Lower lobe of right lung (tissue), 2 donors: ENCODE data around the gene SCGB1D4. TPM values are rescaled to one million over a fixed set of nuclear protein-coding genes. Genes with fewer than 3 reads are reported as not detected.

Experiments
- ATAC-seq, 2 donors: fragments of 200-7000 bp; cut with Tn5 transposase; one replicate each; pipeline ENCODE4 v1.9.1; 2020 to 2022; ENCODE audit warnings: mild to moderate bottlenecking in 2 of 2, moderate library complexity in 2 of 2
- DNase-seq: peaks from one replicate; pipeline ENCODE4 v3.0.0-alpha.2; 2020
- H3K27ac ChIP-seq: fragments of 200-600 bp; one replicate; pipeline ENCODE4 v1.8.0; 2022
- H3K27me3 ChIP-seq: fragments of 200-600 bp; one replicate; pipeline ENCODE4 v1.8.0; 2022; ENCODE audit warnings: low read depth
- H3K36me3 ChIP-seq: fragments of 200-600 bp; one replicate; pipeline ENCODE4 v1.8.0; 2022; ENCODE audit warnings: mild to moderate bottlenecking
- H3K4me1 ChIP-seq: fragments of 200-600 bp; one replicate; pipeline ENCODE4 v1.8.0; 2022
- H3K4me3 ChIP-seq: fragments of 200-600 bp; one replicate; pipeline ENCODE4 v1.8.0; 2022; ENCODE audit warnings: mild to moderate bottlenecking
- H3K9me3 ChIP-seq: fragments of 200-600 bp; one replicate; pipeline ENCODE4 v1.8.0; 2022
- intact Hi-C: fragments of 100-400 bp; cut with DNase I; formaldehyde crosslinking; loops from one replicate; pipeline ENCODE4 v1.11.0; 2022
- total RNA-seq: library from RNA; stranded (reverse); fragmentation: NEBNext Ultra II Directional; extraction: Animal tissue kit (Norgen Biotek cat#: 25700); gene quantifications from one replicate; pipeline ENCODE4 v1.2.1, GENCODE V29; 2021
- TF ChIP-seq, protein P1 (sequence below): fragments of 200-600 bp; IDR thresholded peaks from one replicate; pipeline ENCODE4 v1.8.0; 2022; ENCODE audit warnings: antibody characterized with exemption, mild to moderate bottlenecking
- donor health status: DM: no; HTN: yes; CAD: no; lungs with severe emphysema.

SCGB1D4 gene
- total RNA-seq, 1 donor from 2014 or later, result not detected

- intact Hi-C loops, result no loop called here
- no peak for DNase-seq
- H3K27me3 ChIP-seq, result peaks cover 10% of the 10 kb centered on the region
- H3K4me3 ChIP-seq, result no peak within 1 kb of the TSS
- no peaks in the 10 kb centered on the region for H3K36me3 ChIP-seq
- no peak for ATAC-seq
- no peaks in the 10 kb centered on the region for H3K9me3 ChIP-seq
- no peak within 1 kb of the TSS for H3K27ac ChIP-seq
- TF ChIP-seq, protein P1, sequence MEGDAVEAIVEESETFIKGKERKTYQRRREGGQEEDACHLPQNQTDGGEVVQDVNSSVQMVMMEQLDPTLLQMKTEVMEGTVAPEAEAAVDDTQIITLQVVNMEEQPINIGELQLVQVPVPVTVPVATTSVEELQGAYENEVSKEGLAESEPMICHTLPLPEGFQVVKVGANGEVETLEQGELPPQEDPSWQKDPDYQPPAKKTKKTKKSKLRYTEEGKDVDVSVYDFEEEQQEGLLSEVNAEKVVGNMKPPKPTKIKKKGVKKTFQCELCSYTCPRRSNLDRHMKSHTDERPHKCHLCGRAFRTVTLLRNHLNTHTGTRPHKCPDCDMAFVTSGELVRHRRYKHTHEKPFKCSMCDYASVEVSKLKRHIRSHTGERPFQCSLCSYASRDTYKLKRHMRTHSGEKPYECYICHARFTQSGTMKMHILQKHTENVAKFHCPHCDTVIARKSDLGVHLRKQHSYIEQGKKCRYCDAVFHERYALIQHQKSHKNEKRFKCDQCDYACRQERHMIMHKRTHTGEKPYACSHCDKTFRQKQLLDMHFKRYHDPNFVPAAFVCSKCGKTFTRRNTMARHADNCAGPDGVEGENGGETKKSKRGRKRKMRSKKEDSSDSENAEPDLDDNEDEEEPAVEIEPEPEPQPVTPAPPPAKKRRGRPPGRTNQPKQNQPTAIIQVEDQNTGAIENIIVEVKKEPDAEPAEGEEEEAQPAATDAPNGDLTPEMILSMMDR, result no peak
- no peaks in the 10 kb centered on the region for H3K4me1 ChIP-seq
Measured at GRCh38 chr11:62269654-62270278, 29.1 kb downstream of the SCGB1D4 start, which contains the start of gene SCGB2A2. SCGB2A2 (plus strand) TSS chr11:62270158; CDS start chr11:62270217, 59 bp downstream.

- H3K27ac ChIP-seq, result no peak overlapping the region
- no peaks in the 10 kb centered on the region for H3K36me3 ChIP-seq
- intact Hi-C loops, result no loop called here
- no peak overlapping the region for H3K4me3 ChIP-seq
- peaks cover 12% of the 10 kb centered on the region for H3K27me3 ChIP-seq
- H3K9me3 ChIP-seq, result no peaks in the 10 kb centered on the region
- no peak for DNase-seq
- TF ChIP-seq, protein P1, result no peak
- no peaks in the 10 kb centered on the region for H3K4me1 ChIP-seq
- no peak for ATAC-seq
Measured at GRCh38 chr11:62267576-62267975, 31.3 kb downstream of the SCGB1D4 start.

DNA sequence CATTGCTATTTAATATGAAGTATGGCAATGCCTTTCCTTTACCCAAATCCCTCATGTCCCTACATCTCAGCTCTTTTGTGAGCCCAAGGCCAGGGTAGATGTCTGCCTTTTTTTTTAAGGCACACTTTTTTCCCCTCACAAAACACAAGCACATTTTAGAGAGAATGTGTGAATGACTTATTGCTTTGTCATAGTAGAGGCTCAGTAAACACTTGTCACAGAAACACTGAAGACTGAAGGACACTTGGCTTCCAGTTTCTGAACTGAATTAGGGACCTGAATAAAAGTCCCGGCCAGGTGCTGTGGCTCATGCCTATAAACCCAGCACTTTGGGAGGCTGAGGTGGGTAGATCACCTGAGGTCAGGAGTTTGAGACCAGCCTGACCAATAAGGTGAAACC lies 31.8 kb downstream of the SCGB1D4 start:
- Histone ChIP-seq H3K36me3 (no peaks in the 10 kb centered on the region), H3K4me3 (no peak overlapping the region), H3K9me3 (no peaks in the 10 kb centered on the region), H3K27me3 (peaks cover 14% of the 10 kb centered on the region), H3K27ac (no peak overlapping the region), H3K4me1 (no peaks in the 10 kb centered on the region)
- DNase-seq (no peak), ATAC-seq (no peak)
- TF ChIP-seq, protein P1, result no peak
- intact Hi-C loops, result no loop called here

DNA sequence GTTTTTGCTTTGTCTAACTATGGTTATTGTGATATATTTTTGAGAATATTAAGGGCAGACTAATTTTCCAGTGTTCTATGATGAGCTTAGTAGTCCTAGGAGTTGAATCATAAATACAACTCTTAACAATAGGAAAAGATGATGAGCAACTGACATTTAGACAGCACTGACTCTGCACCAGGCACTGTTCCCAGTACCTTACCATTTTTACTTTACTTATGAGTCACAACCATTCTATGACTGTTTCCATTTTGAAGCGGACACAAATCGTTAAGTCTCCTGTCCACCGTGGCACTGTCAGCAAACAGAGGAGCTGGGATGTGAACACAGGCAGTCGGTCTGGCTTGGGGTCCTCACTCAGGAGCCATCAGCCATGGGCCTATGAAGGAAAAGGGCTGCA lies 32.3 kb downstream of the SCGB1D4 start:
- TF ChIP-seq, protein P1, result no peak
- H3K4me1 ChIP-seq, result no peaks in the 10 kb centered on the region
- ATAC-seq (no peak), DNase-seq (no peak)
- no peaks in the 10 kb centered on the region for H3K9me3 ChIP-seq
- H3K27ac ChIP-seq, result no peak overlapping the region
- intact Hi-C loops, result no loop called here
- H3K27me3 ChIP-seq, result peaks cover 14% of the 10 kb centered on the region
- no peaks in the 10 kb centered on the region for H3K36me3 ChIP-seq
- H3K4me3 ChIP-seq, result no peak overlapping the region

DNA sequence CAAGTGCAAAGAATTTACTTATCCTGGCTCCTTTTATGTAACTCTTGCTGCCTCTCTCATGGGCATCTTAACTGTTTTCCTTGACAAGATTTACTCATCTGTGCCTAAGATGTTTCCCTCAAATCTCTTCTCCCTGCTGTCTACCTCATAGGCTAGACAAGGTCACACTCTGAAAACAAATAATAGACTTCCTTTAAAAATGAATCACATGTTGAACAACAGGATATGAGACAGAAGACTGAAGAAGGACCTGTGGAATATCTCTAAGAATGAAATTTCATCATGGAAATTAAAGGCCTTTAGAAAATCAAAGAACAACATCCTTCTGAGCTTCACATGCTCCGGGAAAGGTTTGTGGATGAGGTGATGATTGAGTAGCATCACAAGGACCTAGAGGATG lies 34.9 kb downstream of the SCGB1D4 start:
- Histone ChIP-seq H3K4me1 (no peaks in the 10 kb centered on the region), H3K36me3 (no peaks in the 10 kb centered on the region), H3K27ac (no peak overlapping the region), H3K4me3 (no peak overlapping the region), H3K9me3 (no peaks in the 10 kb centered on the region), H3K27me3 (peaks cover 9% of the 10 kb centered on the region)
- ATAC-seq, result no peak
- intact Hi-C loops, result no loop called here
- TF ChIP-seq, protein P1, result no peak
- no peak for DNase-seq
